Stomach (tissue), 4 donors: ENCODE measurements around the gene PPARGC1A.

Experiments used
- EP300 ChIP-seq: sonication (generic); formaldehyde crosslinking; IDR thresholded peaks from one replicate; pipeline ENCODE4 v1.6.1; 2017; ENCODE audit warnings: antibody characterized with exemption
- POLR2A ChIP-seq, 4 donors: fragments of 450-650 bp; IDR thresholded peaks; one replicate each; pipeline ENCODE4 v1.6.1; 2016; ENCODE audit warnings: antibody characterized with exemption in 4 of 4, control low read depth in 2 of 4, mild to moderate bottlenecking in 1 of 4, moderate library complexity in 1 of 4
- POLR2AphosphoS5 ChIP-seq, 3 donors: sonication (generic); formaldehyde crosslinking; IDR thresholded peaks; one replicate each; pipeline ENCODE4 v1.6.1; 2016; ENCODE audit warnings: antibody characterized with exemption in 3 of 3
- TF ChIP-seq, protein P1 (sequence below), 7 experiments: fragments of 450-650 bp in 4 of 7; fragments of 200-600 bp in 3 of 7; sonication (generic) in 3 of 7; IDR thresholded peaks; one replicate each; pipeline ENCODE4 v1.5.1; 2016 to 2019; ENCODE audit warnings: antibody characterized with exemption in 7 of 7, control low read depth in 2 of 7, mild to moderate bottlenecking in 1 of 7

DNA sequence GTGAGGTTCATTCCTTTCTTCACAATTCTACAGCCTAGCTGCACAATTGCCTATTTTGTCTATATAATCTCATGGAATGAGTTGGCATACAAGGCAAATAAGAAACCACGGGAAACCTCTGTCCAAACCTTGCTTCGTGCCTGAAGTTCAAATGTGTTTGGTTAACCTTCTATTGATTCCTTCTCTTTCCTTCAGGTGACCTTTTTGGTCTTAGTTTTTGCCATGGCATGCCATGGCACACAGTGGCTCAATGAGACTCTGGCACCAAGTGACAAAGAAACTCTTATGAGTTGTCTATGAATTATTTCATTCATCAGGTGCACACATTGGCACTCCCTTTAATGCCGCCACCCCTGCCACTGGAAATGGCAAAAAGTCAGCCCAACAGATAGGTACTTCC, 101.8 kb downstream of the PPARGC1A start:
- TF ChIP-seq, protein P1, sequence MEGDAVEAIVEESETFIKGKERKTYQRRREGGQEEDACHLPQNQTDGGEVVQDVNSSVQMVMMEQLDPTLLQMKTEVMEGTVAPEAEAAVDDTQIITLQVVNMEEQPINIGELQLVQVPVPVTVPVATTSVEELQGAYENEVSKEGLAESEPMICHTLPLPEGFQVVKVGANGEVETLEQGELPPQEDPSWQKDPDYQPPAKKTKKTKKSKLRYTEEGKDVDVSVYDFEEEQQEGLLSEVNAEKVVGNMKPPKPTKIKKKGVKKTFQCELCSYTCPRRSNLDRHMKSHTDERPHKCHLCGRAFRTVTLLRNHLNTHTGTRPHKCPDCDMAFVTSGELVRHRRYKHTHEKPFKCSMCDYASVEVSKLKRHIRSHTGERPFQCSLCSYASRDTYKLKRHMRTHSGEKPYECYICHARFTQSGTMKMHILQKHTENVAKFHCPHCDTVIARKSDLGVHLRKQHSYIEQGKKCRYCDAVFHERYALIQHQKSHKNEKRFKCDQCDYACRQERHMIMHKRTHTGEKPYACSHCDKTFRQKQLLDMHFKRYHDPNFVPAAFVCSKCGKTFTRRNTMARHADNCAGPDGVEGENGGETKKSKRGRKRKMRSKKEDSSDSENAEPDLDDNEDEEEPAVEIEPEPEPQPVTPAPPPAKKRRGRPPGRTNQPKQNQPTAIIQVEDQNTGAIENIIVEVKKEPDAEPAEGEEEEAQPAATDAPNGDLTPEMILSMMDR (IDR thresholded peaks at IDR 0.05) = no peak
- TF ChIP-seq POLR2A (IDR thresholded peaks at IDR 0.05) (no peak), EP300 (no peak), POLR2AphosphoS5 (IDR thresholded peaks at IDR 0.05) (no peak)
